Neural cell (in vitro differentiated cells): Measurements from ENCODE around the gene S100A13. TPM values are rescaled to one million over a fixed set of nuclear protein-coding genes. Genes with fewer than 3 reads are reported as not detected.

ENCODE experiments used
- H2AFZ ChIP-seq: fragments of 200-600, 300-800 bp; sonication (generic), shearing (Covaris generic); 2 replicates; pipeline ENCODE4 v1.6.0; 2014; ENCODE audit warnings: low read depth, mild to moderate bottlenecking, antibody characterized with exemption, low read length, moderate library complexity
- H3F3A ChIP-seq: fragments of 200-600 bp; shearing (Covaris generic); 2 replicates; pipeline ENCODE4 v1.6.1; 2016; ENCODE audit warnings: mild to moderate bottlenecking, moderate library complexity, mixed read lengths, antibody characterized with exemption, low read length; ENCODE audit not compliant: insufficient read depth, poor library complexity, severe bottlenecking
- H3K27ac ChIP-seq: fragments of 200-600, 300-800 bp; sonication (generic), shearing (Covaris generic); 2 replicates; pipeline ENCODE4 v1.5.1; 2014; ENCODE audit warnings: mild to moderate bottlenecking, low read length, moderate library complexity
- H3K27me3 ChIP-seq: fragments of 300-800, 200-600 bp; sonication (generic), shearing (Covaris generic); 2 replicates; pipeline ENCODE4 v1.6.0; 2014; ENCODE audit warnings: mild to moderate bottlenecking, low read depth, low read length, moderate library complexity; ENCODE audit not compliant: insufficient read depth
- H3K36me3 ChIP-seq: fragments of 300-800, 200-600 bp; sonication (generic), shearing (Covaris generic); 2 replicates; pipeline ENCODE4 v1.5.1; 2014; ENCODE audit warnings: mild to moderate bottlenecking, antibody characterized with exemption, low read length, moderate library complexity; ENCODE audit not compliant: insufficient read depth
- H3K4me2 ChIP-seq: fragments of 300-800, 200-600 bp; sonication (generic), shearing (Covaris generic); 2 replicates; pipeline ENCODE4 v1.6.0; 2014; ENCODE audit warnings: mild to moderate bottlenecking, low read length
- H3K4me3 ChIP-seq: fragments of 300-800, 200-600 bp; sonication (generic), shearing (Covaris generic); 2 replicates; pipeline ENCODE4 v1.5.1; 2014; ENCODE audit warnings: mild to moderate bottlenecking, low read length, moderate library complexity
- H3K79me2 ChIP-seq: fragments of 200-600 bp; shearing (Covaris generic); replicated peaks from 2 replicates; pipeline ENCODE4 v1.6.0; 2014; ENCODE audit warnings: mild to moderate bottlenecking, low read length, moderate library complexity; ENCODE audit not compliant: insufficient read depth
- H3K9ac ChIP-seq: fragments of 300-800, 200-600 bp; sonication (generic), shearing (Covaris generic); 2 replicates; pipeline ENCODE4 v1.6.1; 2016; ENCODE audit warnings: mild to moderate bottlenecking, low read length, mixed read lengths
- H3K9me2 ChIP-seq: fragments of 200-600 bp; shearing (Covaris generic); 2 replicates; pipeline ENCODE4 v1.6.1; 2016; ENCODE audit warnings: mild to moderate bottlenecking, low read length, mixed read lengths; ENCODE audit not compliant: insufficient read depth
- H3K9me3 ChIP-seq: fragments of 200-600, 300-800 bp; sonication (generic), shearing (Covaris generic); 2 replicates; pipeline ENCODE4 v1.6.1; 2016; ENCODE audit warnings: mild to moderate bottlenecking, mixed run types, low read length, moderate library complexity, mixed read lengths
- H4K20me1 ChIP-seq: fragments of 200-600 bp; shearing (Covaris generic); 2 replicates; pipeline ENCODE4 v1.6.1; 2016; ENCODE audit warnings: mild to moderate bottlenecking, mixed run types; ENCODE audit not compliant: insufficient read depth
- EP300 ChIP-seq: fragments of 450-650 bp; conservative IDR thresholded peaks from 2 replicates; pipeline ENCODE4 v1.6.1; 2014; ENCODE audit warnings: antibody characterized with exemption, mild to moderate bottlenecking, moderate library complexity; ENCODE audit not compliant: poor library complexity, severe bottlenecking
- EZH2 ChIP-seq: fragments of 200-600, 300-800 bp; shearing (Covaris generic), sonication (generic); IDR thresholded peaks from 2 replicates; pipeline ENCODE4 v1.6.1; 2014; ENCODE audit warnings: antibody characterized with exemption, low read length, borderline replicate concordance, mild to moderate bottlenecking; ENCODE audit not compliant: insufficient read depth, poor library complexity, severe bottlenecking
- MXI1 ChIP-seq: fragments of 450-650 bp; conservative IDR thresholded peaks from 2 replicates; pipeline ENCODE4 v1.6.1; 2014; ENCODE audit warnings: antibody characterized with exemption, mild to moderate bottlenecking; ENCODE audit not compliant: poor library complexity, severe bottlenecking
- POLR2AphosphoS5 ChIP-seq: IDR thresholded peaks from 2 replicates; pipeline ENCODE4 v1.6.1; 2012
- RAD21 ChIP-seq: fragments of 450-650 bp; conservative IDR thresholded peaks from 2 replicates; pipeline ENCODE4 v1.6.1; 2014; ENCODE audit warnings: antibody characterized with exemption, mild to moderate bottlenecking, moderate library complexity
- SMC3 ChIP-seq: fragments of 450-650 bp; conservative IDR thresholded peaks from 2 replicates; pipeline ENCODE4 v1.6.1; 2014; ENCODE audit warnings: antibody characterized with exemption, mild to moderate bottlenecking, moderate library complexity; ENCODE audit not compliant: poor library complexity
- TAF1 ChIP-seq: IDR thresholded peaks from 2 replicates; pipeline ENCODE4 v1.6.1; 2012; ENCODE audit warnings: low read depth
- polyA plus RNA-seq: library from polyadenylated mRNA; depleted of rRNA; stranded (reverse); fragments of >200 nt; gene quantifications from 2 replicates; pipeline ENCODE4 v1.2.3, GENCODE V29; 2014
- TF ChIP-seq, protein P1 (sequence below): IDR thresholded peaks from 2 replicates; pipeline ENCODE4 v1.6.1; 2012; ENCODE audit warnings: borderline replicate concordance
- TF ChIP-seq, protein P2 (sequence below): fragments of 450-650 bp; IDR thresholded peaks from 2 replicates; pipeline ENCODE4 v1.5.1; 2014; ENCODE audit warnings: antibody characterized with exemption, mild to moderate bottlenecking, moderate library complexity; ENCODE audit not compliant: poor library complexity, severe bottlenecking

The S100A13 gene
- polyA plus RNA-seq, 1 donor from 2014 or later: 2.1 TPM

DNA sequence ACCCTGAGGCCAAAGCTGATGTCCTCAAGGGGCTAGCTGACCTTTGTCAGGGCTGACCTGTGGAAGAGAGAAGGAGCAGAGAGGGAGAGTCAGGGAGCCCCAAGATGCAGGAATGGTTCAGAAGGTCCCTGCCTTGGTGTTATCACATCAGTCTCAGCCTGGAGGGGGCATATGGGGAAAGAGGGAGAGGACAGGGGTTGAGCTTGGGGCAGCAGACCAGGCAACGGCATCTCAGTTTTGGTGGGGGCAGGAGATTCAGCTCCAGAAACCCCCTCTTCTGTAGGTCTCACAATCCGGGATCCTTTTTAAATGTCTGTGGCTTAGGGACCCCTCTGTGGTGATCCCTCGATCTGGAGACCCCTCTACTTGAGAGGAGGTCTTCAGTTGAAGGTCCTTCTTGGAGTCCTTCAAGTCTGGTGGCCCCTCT lies 815 bp downstream of the S100A13 start:
- Histone ChIP-seq H3F3A (no peaks in the 10 kb centered on the region), H3K27me3 (no peaks in the 10 kb centered on the region), H3K9me2 (no peaks in the 10 kb centered on the region), H2AFZ (no peak overlapping the region), H3K36me3 (no peaks in the 10 kb centered on the region), H3K79me2 (no peaks in the 10 kb centered on the region), H3K4me3 (no peak overlapping the region), H3K27ac (no peak overlapping the region), H3K9me3 (no peaks in the 10 kb centered on the region), H3K9ac (no peak overlapping the region), H3K4me2 (no peak overlapping the region), H4K20me1 (no peaks in the 10 kb centered on the region)
- TF ChIP-seq, protein P1, sequence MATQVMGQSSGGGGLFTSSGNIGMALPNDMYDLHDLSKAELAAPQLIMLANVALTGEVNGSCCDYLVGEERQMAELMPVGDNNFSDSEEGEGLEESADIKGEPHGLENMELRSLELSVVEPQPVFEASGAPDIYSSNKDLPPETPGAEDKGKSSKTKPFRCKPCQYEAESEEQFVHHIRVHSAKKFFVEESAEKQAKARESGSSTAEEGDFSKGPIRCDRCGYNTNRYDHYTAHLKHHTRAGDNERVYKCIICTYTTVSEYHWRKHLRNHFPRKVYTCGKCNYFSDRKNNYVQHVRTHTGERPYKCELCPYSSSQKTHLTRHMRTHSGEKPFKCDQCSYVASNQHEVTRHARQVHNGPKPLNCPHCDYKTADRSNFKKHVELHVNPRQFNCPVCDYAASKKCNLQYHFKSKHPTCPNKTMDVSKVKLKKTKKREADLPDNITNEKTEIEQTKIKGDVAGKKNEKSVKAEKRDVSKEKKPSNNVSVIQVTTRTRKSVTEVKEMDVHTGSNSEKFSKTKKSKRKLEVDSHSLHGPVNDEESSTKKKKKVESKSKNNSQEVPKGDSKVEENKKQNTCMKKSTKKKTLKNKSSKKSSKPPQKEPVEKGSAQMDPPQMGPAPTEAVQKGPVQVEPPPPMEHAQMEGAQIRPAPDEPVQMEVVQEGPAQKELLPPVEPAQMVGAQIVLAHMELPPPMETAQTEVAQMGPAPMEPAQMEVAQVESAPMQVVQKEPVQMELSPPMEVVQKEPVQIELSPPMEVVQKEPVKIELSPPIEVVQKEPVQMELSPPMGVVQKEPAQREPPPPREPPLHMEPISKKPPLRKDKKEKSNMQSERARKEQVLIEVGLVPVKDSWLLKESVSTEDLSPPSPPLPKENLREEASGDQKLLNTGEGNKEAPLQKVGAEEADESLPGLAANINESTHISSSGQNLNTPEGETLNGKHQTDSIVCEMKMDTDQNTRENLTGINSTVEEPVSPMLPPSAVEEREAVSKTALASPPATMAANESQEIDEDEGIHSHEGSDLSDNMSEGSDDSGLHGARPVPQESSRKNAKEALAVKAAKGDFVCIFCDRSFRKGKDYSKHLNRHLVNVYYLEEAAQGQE: no peak
- no peak for TF ChIP-seq TAF1
- TF ChIP-seq RAD21: no peak
- no peak for TF ChIP-seq SMC3
- TF ChIP-seq POLR2AphosphoS5: no peak
- no peak for TF ChIP-seq MXI1
- TF ChIP-seq, protein P2, sequence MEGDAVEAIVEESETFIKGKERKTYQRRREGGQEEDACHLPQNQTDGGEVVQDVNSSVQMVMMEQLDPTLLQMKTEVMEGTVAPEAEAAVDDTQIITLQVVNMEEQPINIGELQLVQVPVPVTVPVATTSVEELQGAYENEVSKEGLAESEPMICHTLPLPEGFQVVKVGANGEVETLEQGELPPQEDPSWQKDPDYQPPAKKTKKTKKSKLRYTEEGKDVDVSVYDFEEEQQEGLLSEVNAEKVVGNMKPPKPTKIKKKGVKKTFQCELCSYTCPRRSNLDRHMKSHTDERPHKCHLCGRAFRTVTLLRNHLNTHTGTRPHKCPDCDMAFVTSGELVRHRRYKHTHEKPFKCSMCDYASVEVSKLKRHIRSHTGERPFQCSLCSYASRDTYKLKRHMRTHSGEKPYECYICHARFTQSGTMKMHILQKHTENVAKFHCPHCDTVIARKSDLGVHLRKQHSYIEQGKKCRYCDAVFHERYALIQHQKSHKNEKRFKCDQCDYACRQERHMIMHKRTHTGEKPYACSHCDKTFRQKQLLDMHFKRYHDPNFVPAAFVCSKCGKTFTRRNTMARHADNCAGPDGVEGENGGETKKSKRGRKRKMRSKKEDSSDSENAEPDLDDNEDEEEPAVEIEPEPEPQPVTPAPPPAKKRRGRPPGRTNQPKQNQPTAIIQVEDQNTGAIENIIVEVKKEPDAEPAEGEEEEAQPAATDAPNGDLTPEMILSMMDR: no peak
- TF ChIP-seq EP300: no peak
- TF ChIP-seq EZH2: no peak

DNA sequence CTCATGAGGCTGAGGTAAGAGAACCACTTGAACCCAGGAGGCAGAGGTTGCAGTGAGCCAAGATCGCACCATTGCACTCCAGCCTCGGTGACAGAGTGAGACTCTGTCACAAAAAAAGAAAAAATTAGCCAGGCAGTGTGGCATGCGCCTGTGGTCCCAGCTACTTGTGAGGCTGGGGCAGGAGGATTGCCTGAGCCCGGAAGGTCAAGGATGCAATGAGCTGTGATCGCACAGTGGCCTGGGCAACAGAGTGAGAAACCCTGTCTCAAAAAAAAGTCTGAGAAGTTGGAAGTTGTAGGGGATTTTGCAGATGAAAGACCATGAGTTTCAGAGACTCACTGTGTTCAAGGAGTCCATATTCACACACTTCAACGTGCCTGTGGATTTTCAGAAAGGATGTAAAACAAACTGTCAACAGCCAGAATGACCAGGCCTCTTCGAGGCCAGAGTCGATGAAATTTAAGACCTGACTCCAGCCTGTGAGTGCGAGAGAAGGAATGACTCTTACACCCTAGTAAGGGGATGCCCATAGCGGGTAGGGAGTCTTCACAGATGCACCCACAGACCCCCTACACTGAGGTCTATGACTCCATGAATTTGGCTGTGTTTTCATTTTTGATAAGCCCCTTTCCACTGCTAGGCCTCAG lies 2.2 kb downstream of the S100A13 start:
- Histone ChIP-seq H3F3A (no peaks in the 10 kb centered on the region), H2AFZ (no peak overlapping the region), H3K9ac (no peak overlapping the region), H3K4me2 (no peak overlapping the region), H3K36me3 (no peaks in the 10 kb centered on the region), H3K9me2 (no peaks in the 10 kb centered on the region), H4K20me1 (no peaks in the 10 kb centered on the region), H3K9me3 (no peaks in the 10 kb centered on the region), H3K79me2 (no peaks in the 10 kb centered on the region), H3K27me3 (no peaks in the 10 kb centered on the region), H3K27ac (no peak overlapping the region), H3K4me3 (no peak overlapping the region)
- TF ChIP-seq, protein P2: no peak
- TF ChIP-seq POLR2AphosphoS5 (no peak), EZH2 (no peak), RAD21 (no peak), MXI1 (no peak), TAF1 (no peak), EP300 (no peak), SMC3 (no peak)
- TF ChIP-seq, protein P1: no peak
